GM23248 (cell line): ENCODE results near the gene FUT7. TPM values are rescaled to one million over a fixed set of nuclear protein-coding genes. Genes with fewer than 3 reads are reported as not detected.

Experiments
- DNase-seq: peaks from one replicate; pipeline ENCODE4 v3.0.0-alpha.2; 2015
- H2AFZ ChIP-seq: fragments of 200-600 bp; sonication (generic); 2 replicates; pipeline ENCODE4 v1.6.1; 2016; ENCODE audit warnings: antibody characterized with exemption
- H3F3A ChIP-seq: fragments of 200-600 bp; sonication (generic); 2 replicates; pipeline ENCODE4 v1.6.1; 2016; ENCODE audit warnings: mild to moderate bottlenecking, antibody characterized with exemption, mixed run types; ENCODE audit not compliant: insufficient read depth
- H3K27ac ChIP-seq: fragments of 200-600 bp; sonication (generic); 2 replicates; pipeline ENCODE4 v1.5.1; 2016; ENCODE audit warnings: mild to moderate bottlenecking
- H3K27me3 ChIP-seq: fragments of 200-600 bp; sonication (generic); replicated peaks from 2 replicates; pipeline ENCODE4 v1.6.1; 2016; ENCODE audit warnings: mild to moderate bottlenecking; ENCODE audit not compliant: insufficient read depth
- H3K36me3 ChIP-seq: fragments of 200-600 bp; sonication (generic); 2 replicates; pipeline ENCODE4 v1.6.1; 2016; ENCODE audit warnings: low read depth, mild to moderate bottlenecking
- H3K4me1 ChIP-seq: fragments of 200-600 bp; sonication (generic); 2 replicates; pipeline ENCODE4 v1.6.1; 2016; ENCODE audit warnings: mild to moderate bottlenecking; ENCODE audit not compliant: insufficient read depth
- H3K4me2 ChIP-seq: fragments of 200-600 bp; sonication (generic); one replicate; pipeline ENCODE4 v1.6.1; 2016; ENCODE audit warnings: mild to moderate bottlenecking; ENCODE audit not compliant: unreplicated experiment
- H3K4me3 ChIP-seq: fragments of 200-600 bp; sonication (generic); 2 replicates; pipeline ENCODE4 v1.5.1; 2016; ENCODE audit warnings: mild to moderate bottlenecking
- H3K79me2 ChIP-seq: fragments of 200-600 bp; sonication (generic); 2 replicates; pipeline ENCODE4 v1.6.1; 2016; ENCODE audit warnings: mild to moderate bottlenecking; ENCODE audit not compliant: insufficient read depth
- H3K9ac ChIP-seq: fragments of 200-600 bp; sonication (generic); 2 replicates; pipeline ENCODE4 v1.6.1; 2016; ENCODE audit warnings: mild to moderate bottlenecking
- H3K9me2 ChIP-seq: fragments of 200-600 bp; sonication (generic); 2 replicates; pipeline ENCODE4 v1.6.1; 2016; ENCODE audit warnings: mixed run types, mild to moderate bottlenecking, moderate library complexity; ENCODE audit not compliant: insufficient read depth
- H3K9me3 ChIP-seq: fragments of 200-600 bp; sonication (generic); one replicate; pipeline ENCODE4 v1.6.1; 2017; ENCODE audit warnings: low read depth
- H4K20me1 ChIP-seq: fragments of 200-600 bp; sonication (generic); 2 replicates; pipeline ENCODE4 v1.6.0; 2016; ENCODE audit not compliant: insufficient read depth
- EZH2 ChIP-seq: fragments of 200-600 bp; sonication (generic); IDR thresholded peaks from 2 replicates; pipeline ENCODE4 v1.6.1; 2018; ENCODE audit warnings: antibody characterized with exemption, mild to moderate bottlenecking; ENCODE audit not compliant: insufficient read depth, poor library complexity, severe bottlenecking
- EZH2phosphoT487 ChIP-seq: fragments of 200-600 bp; sonication (generic); IDR thresholded peaks from 2 replicates; pipeline ENCODE4 v1.6.1; 2018; ENCODE audit warnings: antibody characterized with exemption, moderate library complexity, mild to moderate bottlenecking, low read depth; ENCODE audit not compliant: insufficient read depth
- WGBS, 2 experiments: methylation state at CpG; one replicate each; pipeline ENCODE4 v1.1.6; 2015 to 2017; ENCODE audit warnings: low lambda C conversion rate in 2 of 2, low coverage in 1 of 2; ENCODE audit errors: missing lambda C conversion rate in 2 of 2; 5-methylcytosine and 5-hydroxymethylcytosine counted together
- in situ Hi-C: fragments of 300-500 bp; cut with MboI; formaldehyde crosslinking; loops from 2 replicates; pipeline ENCODE4 v1.15.0; 2020
- polyA plus RNA-seq: library from polyadenylated mRNA; unstranded; fragments of >200 nt; fragmentation: Nextera tagmentation; extraction: Ambion mirVana; gene quantifications from 2 replicates; pipeline ENCODE4 v1.2.1, GENCODE V29; 2016
- total RNA-seq: library from RNA; depleted of rRNA; stranded (reverse); fragments of >200 nt; shearing (Covaris generic); gene quantifications from 2 replicates; pipeline ENCODE4 v1.2.3, GENCODE V29; 2014

FUT7 gene
- total and polyA plus RNA-seq, 2 experiments from 2014 or later, result not detected

DNA sequence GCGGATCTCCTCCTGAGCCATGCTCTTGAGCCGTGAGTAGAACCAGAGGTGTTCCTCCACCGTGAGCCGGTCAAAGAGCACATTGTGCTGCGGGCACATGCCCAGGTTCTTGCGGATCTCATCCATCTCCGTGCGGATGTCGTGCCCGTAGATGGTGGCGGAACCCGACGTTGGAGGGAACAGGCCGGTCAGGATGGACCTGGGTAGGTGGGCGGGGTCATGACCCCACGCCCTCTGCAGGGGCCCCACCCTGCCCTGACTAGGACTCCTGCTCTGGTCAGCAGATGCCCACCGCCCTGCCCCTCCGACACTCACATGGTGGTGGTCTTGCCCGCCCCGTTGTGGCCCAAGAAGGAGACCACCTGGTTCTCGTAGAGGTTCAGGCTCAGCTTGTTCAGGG is 15.9 kb downstream of the FUT7 start:
- Histone ChIP-seq H3K79me2 (no peaks in the 10 kb centered on the region), H3K4me3 (no peak overlapping the region), H4K20me1 (no peaks in the 10 kb centered on the region), H3K9me2 (no peaks in the 10 kb centered on the region), H3K27ac (no peak overlapping the region), H3K4me1 (no peaks in the 10 kb centered on the region), H2AFZ (no peak overlapping the region), H3K9ac (no peak overlapping the region), H3K9me3 (no peaks in the 10 kb centered on the region), H3K36me3 (no peaks in the 10 kb centered on the region), H3F3A (no peaks in the 10 kb centered on the region), H3K27me3 (no peaks in the 10 kb centered on the region), H3K4me2 (no peak overlapping the region)
- TF ChIP-seq EZH2, result no peak
- no peak for TF ChIP-seq EZH2phosphoT487
- in situ Hi-C loops, result no loop called here
- WGBS, 2 experiments, result 95 to 98% methylated on average over 16 to 21 of the region's 21 CpGs
- no peak for DNase-seq

DNA sequence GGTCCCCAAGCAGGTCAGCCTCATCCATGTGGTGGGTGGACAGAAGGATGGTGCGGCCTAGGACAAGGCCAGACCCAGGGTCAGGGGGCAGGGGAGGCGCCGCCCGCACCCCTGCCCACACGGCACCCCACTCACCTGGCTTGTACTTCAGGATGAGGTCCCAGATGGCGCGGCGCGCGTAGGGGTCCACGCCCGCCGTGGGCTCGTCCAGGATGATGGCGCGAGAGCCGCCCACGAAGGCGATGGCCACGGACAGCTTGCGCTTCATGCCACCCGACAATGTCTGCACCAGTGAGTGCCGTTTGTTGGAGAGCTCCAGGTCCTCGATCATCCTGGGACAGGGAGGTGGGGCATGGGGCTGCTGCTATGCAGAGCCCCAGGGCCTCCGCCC is 16.4 kb downstream of the FUT7 start:
- H2AFZ ChIP-seq, result no peak overlapping the region
- TF ChIP-seq EZH2 (no peak), EZH2phosphoT487 (no peak)
- H3F3A ChIP-seq, result no peaks in the 10 kb centered on the region
- no peak overlapping the region for H3K4me2 ChIP-seq
- H3K4me3 ChIP-seq, result no peak overlapping the region
- H3K9me2 ChIP-seq, result no peaks in the 10 kb centered on the region
- no peak for DNase-seq
- H4K20me1 ChIP-seq, result no peaks in the 10 kb centered on the region
- no peaks in the 10 kb centered on the region for H3K27me3 ChIP-seq
- in situ Hi-C loops, result no loop called here
- H3K9ac ChIP-seq, result no peak overlapping the region
- H3K27ac ChIP-seq, result no peak overlapping the region
- WGBS, 2 experiments, result 95 to 98% methylated on average over 13 to 25 of the region's 25 CpGs
- no peaks in the 10 kb centered on the region for H3K9me3 ChIP-seq
- H3K79me2 ChIP-seq, result no peaks in the 10 kb centered on the region
- H3K4me1 ChIP-seq, result no peaks in the 10 kb centered on the region
- no peaks in the 10 kb centered on the region for H3K36me3 ChIP-seq

DNA sequence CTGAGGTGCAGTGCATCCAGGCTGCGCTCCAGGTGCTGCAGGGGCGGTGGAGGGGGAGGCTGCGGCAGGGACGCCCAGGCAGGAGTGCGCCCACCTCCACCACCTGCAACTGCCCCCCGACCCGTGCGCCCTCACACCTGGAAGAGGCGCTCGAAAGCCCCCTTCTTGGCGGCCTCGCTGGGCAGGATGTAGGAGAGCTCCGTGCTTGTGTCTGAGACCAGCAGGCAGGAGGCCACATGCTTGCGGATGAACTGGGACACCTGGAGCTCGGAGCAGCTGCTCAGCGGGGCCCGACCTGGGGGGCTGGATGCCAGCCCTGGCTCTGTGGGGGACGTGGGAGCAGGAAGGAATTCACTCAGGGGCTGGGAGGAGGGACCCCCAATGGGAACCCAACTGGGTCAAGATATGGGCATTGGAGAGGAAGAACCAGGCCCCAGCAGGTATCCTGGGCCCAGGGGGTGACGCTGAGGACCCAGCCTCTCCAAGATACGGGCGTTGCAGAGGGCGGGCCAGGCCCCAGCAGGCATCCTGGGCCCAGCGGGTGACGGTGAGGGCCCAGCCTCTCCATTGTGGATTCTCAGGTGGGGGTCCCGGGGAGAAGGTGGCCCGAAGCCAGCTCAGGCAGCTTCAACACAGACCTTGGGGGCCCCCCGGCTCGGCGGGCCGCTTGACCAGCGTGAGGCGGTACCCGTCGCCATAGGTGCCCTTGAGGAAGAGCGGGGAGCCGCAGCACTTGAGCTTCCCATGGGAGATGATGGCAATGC is 16.9 kb downstream of the FUT7 start:
- no peaks in the 10 kb centered on the region for H3K27me3 ChIP-seq
- H3K4me3 ChIP-seq, result no peak overlapping the region
- H3K4me1 ChIP-seq, result no peaks in the 10 kb centered on the region
- WGBS, 2 experiments, result 95 to 98% methylated on average over 25 to 36 of the region's 36 CpGs
- H3K4me2 ChIP-seq, result no peak overlapping the region
- H3K79me2 ChIP-seq, result no peaks in the 10 kb centered on the region
- TF ChIP-seq EZH2phosphoT487 (no peak), EZH2 (no peak)
- no peaks in the 10 kb centered on the region for H3K9me3 ChIP-seq
- no peaks in the 10 kb centered on the region for H4K20me1 ChIP-seq
- DNase-seq, result no peak
- H3F3A ChIP-seq, result no peaks in the 10 kb centered on the region
- no peak overlapping the region for H3K27ac ChIP-seq
- no peak overlapping the region for H2AFZ ChIP-seq
- in situ Hi-C loops, result no loop called here
- H3K9me2 ChIP-seq, result no peaks in the 10 kb centered on the region
- no peaks in the 10 kb centered on the region for H3K36me3 ChIP-seq
- H3K9ac ChIP-seq, result no peak overlapping the region

DNA sequence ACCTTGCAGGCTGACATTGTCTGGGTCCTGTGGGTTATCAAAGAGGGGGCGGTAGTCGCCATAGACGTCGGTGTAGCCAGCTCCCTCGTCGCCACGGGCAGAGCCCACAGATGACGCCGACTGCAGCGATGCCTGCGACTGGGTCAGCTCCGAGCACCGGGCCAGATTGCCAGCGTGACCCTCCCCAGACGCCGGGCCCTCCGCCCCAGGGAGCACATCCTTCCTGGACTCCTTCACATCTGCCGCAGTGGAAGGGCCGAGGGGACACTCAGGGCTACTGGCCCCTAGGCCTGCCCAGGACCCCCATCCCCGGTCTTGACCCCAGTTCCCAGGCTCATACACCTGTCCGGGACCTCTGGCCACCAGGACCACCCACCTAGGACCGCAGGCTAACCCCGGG is 17.7 kb downstream of the FUT7 start:
- Histone ChIP-seq H3K9me2 (no peaks in the 10 kb centered on the region), H3F3A (no peaks in the 10 kb centered on the region), H3K4me3 (no peak overlapping the region), H3K27ac (no peak overlapping the region), H4K20me1 (no peaks in the 10 kb centered on the region), H3K4me1 (no peaks in the 10 kb centered on the region), H3K4me2 (no peak overlapping the region), H3K27me3 (no peaks in the 10 kb centered on the region), H3K9me3 (no peaks in the 10 kb centered on the region), H3K9ac (no peak overlapping the region), H3K36me3 (no peaks in the 10 kb centered on the region), H2AFZ (no peak overlapping the region), H3K79me2 (no peaks in the 10 kb centered on the region)
- in situ Hi-C loops, result no loop called here
- no peak for DNase-seq
- TF ChIP-seq EZH2, result no peak
- TF ChIP-seq EZH2phosphoT487, result no peak
- WGBS, 2 experiments, result 91 to 92% methylated on average over 18 to 21 of the region's 23 CpGs

DNA sequence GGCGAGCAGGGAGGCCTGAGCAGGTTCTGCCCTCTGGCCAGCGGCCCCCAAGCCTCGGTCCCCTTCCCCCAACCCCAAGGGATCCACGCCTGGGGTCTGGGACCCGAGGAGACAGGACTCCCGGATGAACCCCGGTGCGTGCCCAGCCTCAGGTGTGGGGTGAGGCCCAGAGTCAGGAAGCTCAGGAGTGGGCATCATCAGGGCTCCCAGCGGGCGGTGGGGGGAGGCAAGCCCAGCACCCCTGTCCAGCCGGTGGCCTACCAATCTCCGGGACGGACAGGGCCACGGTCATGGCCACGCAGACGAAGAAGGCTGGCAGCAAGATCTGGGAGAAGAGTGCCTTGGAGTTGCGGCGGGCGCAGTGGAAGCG is 18.3 kb downstream of the FUT7 start:
- Histone ChIP-seq H3K9me3 (no peaks in the 10 kb centered on the region), H4K20me1 (no peaks in the 10 kb centered on the region), H3K4me1 (no peaks in the 10 kb centered on the region), H3K27ac (no peak overlapping the region), H3K79me2 (no peaks in the 10 kb centered on the region), H3K9ac (no peak overlapping the region), H3K4me3 (no peak overlapping the region), H3K4me2 (no peak overlapping the region), H3K27me3 (no peaks in the 10 kb centered on the region), H2AFZ (no peak overlapping the region), H3K36me3 (no peaks in the 10 kb centered on the region), H3F3A (no peaks in the 10 kb centered on the region), H3K9me2 (no peaks in the 10 kb centered on the region)
- WGBS, 2 experiments, result 97 to 98% methylated on average over 12 to 20 of the region's 20 CpGs
- no peak for TF ChIP-seq EZH2
- no peak for TF ChIP-seq EZH2phosphoT487
- DNase-seq, result no peak
- in situ Hi-C loops, result no loop called here
